ENCODE results near the gene ATP6V0E1.

GRCh38 chr5:173055722-173055982 is 72.1 kb downstream of the ATP6V0E1 start:
- no peak for TF ChIP-seq REST (IDR thresholded peaks at IDR 0.05; ENCODE audit: insufficient read depth in 1 of 2, low read depth in 2 of 2, low read length in 2 of 2)
- TF ChIP-seq TAF1 (IDR thresholded peaks at IDR 0.05; ENCODE audit: borderline replicate concordance, insufficient read depth, low read length): no peak
